B cell (primary cell): Measurements from ENCODE around the gene SRSF1. TPM values are rescaled to one million over a fixed set of nuclear protein-coding genes. Genes with fewer than 3 reads are reported as not detected.
A peak's percentile ranks its signal among the peaks of the same experiment; 100 is the strongest.

Experiments
- ATAC-seq: fragments of 200-7000 bp; cut with Tn5 transposase; one replicate; pipeline ENCODE4 v1.10.0; 2021; ENCODE audit warnings: low read depth, mild to moderate bottlenecking, moderate number of reproducible peaks, moderate library complexity
- CTCF ChIA-PET: fragments of 350-600 bp; sonication (Branson Sonifier 250); formaldehyde crosslinking; loops from one replicate; lab custom pipeline; 2021; ENCODE audit warnings: antibody characterized with exemption, inconsistent platforms; lab: Charles Lee
- POLR2A ChIA-PET: fragments of 350-600 bp; sonication (Branson Sonifier 250); formaldehyde crosslinking; loops from one replicate; lab custom pipeline; 2021; ENCODE audit warnings: antibody characterized with exemption; lab: Charles Lee
- DNase-seq: peaks from one replicate; pipeline ENCODE4 v3.0.0; 2013
- H2AFZ ChIP-seq: 2 replicates; pipeline ENCODE4 v1.6.1; 2012; ENCODE audit warnings: mild to moderate bottlenecking, low read depth, low read length; ENCODE audit not compliant: insufficient read depth, poor library complexity, severe bottlenecking
- H3K27ac ChIP-seq, 2 donors: 1 replicate in 1 of 2; 2 replicates in 1 of 2; pipeline ENCODE4 v1.5.1; 2012 to 2013; ENCODE audit warnings: low read length in 2 of 2, mild to moderate bottlenecking in 2 of 2, moderate library complexity in 1 of 2
- H3K27me3 ChIP-seq, 4 experiments: fragments of 200-600 bp in 1 of 4; sonication (generic) in 1 of 4; replicated peaks in 1 of 4; 1 replicate in 2 of 4; 2 replicates in 2 of 4; pipeline versions ENCODE4 v1.6.1 to v1.7.0; 2013 to 2016; ENCODE audit warnings: low read length in 3 of 4, mild to moderate bottlenecking in 2 of 4, mixed read lengths in 1 of 4, moderate library complexity in 1 of 4; ENCODE audit not compliant: insufficient read depth in 4 of 4, control insufficient read depth in 3 of 4; ENCODE audit errors: control extremely low read depth in 1 of 4
- H3K36me3 ChIP-seq, 2 experiments: replicated peaks in 1 of 2; 1 replicate in 1 of 2; 2 replicates in 1 of 2; pipeline versions ENCODE4 v1.6.1 to v1.7.1; 2013; ENCODE audit warnings: low read length in 1 of 2; ENCODE audit not compliant: insufficient read depth in 2 of 2, control insufficient read depth in 1 of 2; ENCODE audit errors: control extremely low read depth in 1 of 2, extremely low read depth in 1 of 2
- H3K4me1 ChIP-seq, 2 donors: fragments of 200-600 bp in 1 of 2; sonication (generic) in 1 of 2; 1 replicate in 1 of 2; 2 replicates in 1 of 2; pipeline versions ENCODE4 v1.5.1 to v1.6.1; 2013 to 2017; ENCODE audit warnings: low read length in 2 of 2; ENCODE audit not compliant: control insufficient read depth in 2 of 2, insufficient read depth in 2 of 2
- H3K4me2 ChIP-seq: replicated peaks from 2 replicates; pipeline ENCODE3; 2012; ENCODE audit warnings: mild to moderate bottlenecking, low read depth, low read length; ENCODE audit not compliant: poor library complexity, severe bottlenecking
- H3K4me3 ChIP-seq, 5 experiments: fragments of 200-600 bp in 1 of 5; sonication (generic) in 1 of 5; 1 replicate in 3 of 5; 2 replicates in 2 of 5; pipeline versions ENCODE4 v1.5.1 to v1.7.0; 2011 to 2016; ENCODE audit warnings: low read length in 4 of 5, mild to moderate bottlenecking in 4 of 5, low read depth in 2 of 5, control low read depth in 1 of 5, moderate library complexity in 1 of 5; ENCODE audit not compliant: insufficient read depth in 1 of 5; ENCODE audit errors: control extremely low read depth in 1 of 5, extremely low read depth in 1 of 5
- H3K79me2 ChIP-seq: fragments of 200-600 bp; sonication (generic); one replicate; pipeline ENCODE4 v1.6.0; 2016; ENCODE audit warnings: low read length; ENCODE audit not compliant: control insufficient read depth, insufficient read depth
- H3K9ac ChIP-seq: fragments of 200-600 bp; sonication (generic); 2 replicates; pipeline ENCODE4 v1.6.1; 2017; ENCODE audit warnings: mild to moderate bottlenecking, low read length, moderate library complexity
- H3K9me3 ChIP-seq, 3 donors: one replicate each; pipeline versions ENCODE4 v1.6.1 to v1.7.1; 2013; ENCODE audit warnings: low read length in 2 of 3; ENCODE audit not compliant: control insufficient read depth in 2 of 3, insufficient read depth in 1 of 3; ENCODE audit errors: control extremely low read depth in 1 of 3
- H4K20me1 ChIP-seq: 2 replicates; pipeline ENCODE4 v1.6.0; 2012; ENCODE audit warnings: mild to moderate bottlenecking, low read length; ENCODE audit not compliant: insufficient read depth, control insufficient read depth, poor library complexity, severe bottlenecking
- H3K27ac Mint-ChIP-seq: one replicate; pipeline ENCODE4 v1.8.0; 2021; ENCODE audit warnings: mixed read lengths
- H3K27me3 Mint-ChIP-seq: one replicate; pipeline ENCODE4 v1.8.0; 2021; ENCODE audit warnings: mixed read lengths
- H3K4me1 Mint-ChIP-seq: one replicate; pipeline ENCODE4 v1.8.0; 2021; ENCODE audit warnings: mixed read lengths
- H3K4me3 Mint-ChIP-seq: one replicate; pipeline ENCODE4 v1.8.0; 2021; ENCODE audit warnings: mixed read lengths
- H3K9me3 Mint-ChIP-seq: one replicate; pipeline ENCODE4 v1.8.0; 2022; ENCODE audit warnings: mixed read lengths; ENCODE audit not compliant: insufficient read depth
- CTCF ChIP-seq: fragments of 200-600 bp; IDR thresholded peaks from one replicate; pipeline ENCODE4 v1.8.0; 2022; ENCODE audit warnings: antibody characterized with exemption, mild to moderate bottlenecking
- EZH2 ChIP-seq: IDR thresholded peaks from 2 replicates; pipeline ENCODE4 v1.6.1; 2012; ENCODE audit warnings: borderline replicate concordance, low read depth, mild to moderate bottlenecking, moderate library complexity, low read length; ENCODE audit not compliant: insufficient read depth, poor library complexity, severe bottlenecking
- WGBS: methylation state at CpG from one replicate; pipeline ENCODE4 v1.1.5; 2013; ENCODE audit warnings: missing lambda C conversion rate; ENCODE audit not compliant: insufficient coverage; 5-methylcytosine and 5-hydroxymethylcytosine counted together
- intact Hi-C: fragments of 100-400 bp; cut with micrococcal nuclease; formaldehyde crosslinking; loops from one replicate; pipeline ENCODE4 v1.10.0; 2022
- polyA plus RNA-seq: library from polyadenylated mRNA; depleted of rRNA; stranded (reverse); fragments of >200 nt; gene quantifications from 2 replicates; pipeline ENCODE4 v1.2.3, GENCODE V29; 2012
- total RNA-seq, 2 donors: library from RNA; stranded (reverse); fragments of 120-200 nt in 1 of 2; gene quantifications; 1 replicate in 1 of 2; 2 replicates in 1 of 2; pipeline versions ENCODE4 v1.2.3 to v1.2.4, GENCODE V29; 2013 to 2022

Gene SRSF1
- total and polyA plus RNA-seq, 2 donors (not counting 1 experiment from before 2014, with no cell fraction given), result 163 to 250 TPM

- POLR2A ChIA-PET, result interaction anchor here (0.6 to 2.1 kb wide), 7 partner anchors 19 to 383 kb away, joined by 4 to 16 read pairs (median 6); partner anchors contain the start of genes MRPS23 and SRSF1
- H3K9me3 ChIP-seq, result no peaks in the 10 kb centered on the region
Measured at GRCh38 chr17:57987581-57988300, 19.3 kb downstream of the SRSF1 start, which contains the start of gene VEZF1. TSS of gene VEZF1 (minus strand) at chr17:57988254. CDS start at chr17:57988111, 143 bp downstream.

More at GRCh38 chr17:57987581-57988300, 19.3 kb downstream of the SRSF1 start, which contains the start of gene VEZF1:
- peaks cover 41% of the 10 kb centered on the region for H4K20me1 ChIP-seq
- intact Hi-C loops, result loop anchor here (1.0 to 2.0 kb wide), 5 partner anchors 12 to 137 kb away; partner anchors contain the start of genes MRPS23 and SRSF1
- H3K4me3 ChIP-seq, result peak within 1 kb of the TSS; percentile 50 to 89 (median 82)
- H3K4me2 ChIP-seq, result peak within 1 kb of the TSS; percentile 83
- peak within 1 kb of the TSS; percentile 66 to 82 for H3K27ac ChIP-seq
- WGBS, result under 1% methylated on average over 55 of the region's 74 CpGs
- DNase-seq (peak; percentile 89), ATAC-seq (peak; percentile 70)
- Mint-ChIP-seq H3K27me3 (no peaks in the 10 kb centered on the region), H3K4me1 (peaks cover 58% of the 10 kb centered on the region), H3K9me3 (no peaks in the 10 kb centered on the region), H3K27ac (peak within 1 kb of the TSS; percentile 97), H3K4me3 (peak within 1 kb of the TSS; percentile 95)
- CTCF ChIA-PET, result interaction anchor here (0.6 to 20.2 kb wide), 6 partner anchors 9 to 131 kb away, joined by 3 to 468 read pairs (median 38); partner anchors contain the start of gene MRPS23
- peak within 1 kb of the TSS; percentile 86 for H2AFZ ChIP-seq
- H3K9ac ChIP-seq, result peak within 1 kb of the TSS; percentile 76
- TF ChIP-seq EZH2, result no peak
- TF ChIP-seq CTCF, result no peak
- H3K4me1 ChIP-seq, result peaks cover 35 to 40% of the 10 kb centered on the region in 2 donors
- peaks cover 0 to under 1% of the 10 kb centered on the region in 2 experiments for H3K36me3 ChIP-seq
- no peaks in the 10 kb centered on the region for H3K27me3 ChIP-seq
- H3K79me2 ChIP-seq, result peaks cover 63% of the 10 kb centered on the region
